HG03196 (cell line): ENCODE data around the gene ELOVL6.
"Not testable (repeated sequence)": the region's sequence is repeated elsewhere in the genome, so short reads cannot be mapped to it uniquely, and the experiment has no call there.

Experiments
- ATAC-seq: cut with Tn5 transposase; IDR thresholded peaks from one replicate; pipeline ENCODE4 v1.9.1; 2021; ENCODE audit not compliant: unreplicated experiment

The ELOVL6 gene

DNA sequence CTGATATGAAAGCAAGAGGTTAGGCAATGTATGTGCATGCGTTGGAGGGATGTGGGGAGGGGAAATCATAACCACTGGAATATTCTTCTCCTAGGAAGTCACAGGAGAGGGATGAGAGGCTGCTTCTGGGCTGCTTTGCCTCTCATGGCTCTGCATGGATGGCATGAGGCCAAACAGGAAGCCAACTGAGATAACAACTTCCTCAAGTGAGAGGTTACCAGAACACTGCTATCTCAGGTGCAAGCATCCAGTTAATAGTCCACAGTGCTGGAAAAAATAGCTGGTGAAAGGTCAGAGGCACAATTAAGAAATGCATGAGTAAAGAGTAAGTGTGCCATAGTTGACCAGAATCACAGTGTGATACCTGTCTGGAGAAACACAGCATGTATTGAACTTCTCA, 113.3 kb downstream of the ELOVL6 start:
- no peak for ATAC-seq

DNA sequence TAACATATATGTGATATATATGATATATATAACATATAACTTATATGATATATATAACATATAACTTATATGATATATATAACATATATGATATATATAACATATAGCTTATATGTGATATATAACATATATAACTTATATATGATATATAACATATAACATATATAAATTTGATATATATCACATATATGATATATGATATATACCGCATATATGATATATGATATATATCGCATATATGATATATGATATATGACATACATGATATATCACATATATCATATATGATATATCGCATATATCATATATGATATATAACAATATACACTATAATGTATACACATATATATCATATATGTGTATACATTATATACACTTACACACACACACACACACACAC, 114.3 kb downstream of the ELOVL6 start:
- no peak for ATAC-seq

DNA sequence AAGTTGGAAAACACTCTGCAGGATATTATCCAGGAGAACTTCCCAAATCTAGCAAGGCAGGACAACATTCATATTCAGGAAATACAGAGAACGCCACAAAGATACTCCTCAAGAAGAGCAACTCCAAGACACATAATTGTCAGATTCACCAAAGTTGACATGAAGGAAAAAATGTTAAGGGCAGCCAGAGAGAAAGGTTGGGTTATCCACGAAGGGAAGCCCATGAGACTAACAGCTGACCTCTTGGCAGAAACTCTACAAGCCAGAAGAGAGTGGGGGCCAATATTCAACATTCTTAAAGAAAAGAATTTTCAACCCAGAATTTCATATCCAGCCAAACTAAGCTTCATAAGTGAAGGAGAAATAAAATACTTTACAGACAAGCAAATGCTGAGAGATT, 120.3 kb downstream of the ELOVL6 start:
- not testable (repeated sequence) for ATAC-seq

DNA sequence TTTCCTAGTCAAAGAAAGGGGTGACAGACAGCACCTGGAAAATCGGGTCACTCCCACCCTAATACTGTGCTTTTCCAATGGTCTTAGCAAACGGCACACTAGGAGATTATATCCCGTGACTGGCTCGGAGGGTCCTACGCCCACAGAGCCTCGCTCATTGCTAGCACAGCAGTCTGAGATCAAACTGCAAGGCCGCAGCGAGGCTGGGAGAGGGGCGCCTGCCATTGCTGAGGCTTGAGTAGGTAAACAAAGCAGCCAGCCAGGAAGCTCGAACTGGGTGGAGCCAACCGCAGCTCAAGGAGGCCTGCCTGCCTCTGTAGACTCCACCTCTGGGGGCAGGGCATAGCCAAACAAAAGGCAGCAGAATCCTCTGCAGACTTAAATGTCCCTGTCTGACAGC, 121.6 kb downstream of the ELOVL6 start:
- not testable (repeated sequence) for ATAC-seq

DNA sequence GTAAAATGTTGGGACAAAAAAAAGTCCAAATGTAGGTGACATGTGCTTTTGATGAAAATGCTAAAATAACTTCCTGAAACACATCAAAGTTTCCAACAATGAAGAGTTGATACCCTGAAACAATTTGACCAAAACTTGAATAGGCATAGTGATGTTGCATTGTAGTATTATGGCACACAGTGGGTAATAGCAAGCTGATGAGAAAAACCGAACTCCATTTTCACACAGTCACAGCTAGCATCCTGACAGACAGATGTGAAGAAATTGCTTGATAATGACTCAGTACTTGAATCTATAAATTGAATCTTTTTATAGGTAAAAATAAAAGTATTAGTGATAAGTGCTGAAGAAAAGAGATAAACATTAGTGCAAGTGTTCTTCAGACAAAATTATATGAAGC, 122.5 kb downstream of the ELOVL6 start:
- no peak for ATAC-seq

DNA sequence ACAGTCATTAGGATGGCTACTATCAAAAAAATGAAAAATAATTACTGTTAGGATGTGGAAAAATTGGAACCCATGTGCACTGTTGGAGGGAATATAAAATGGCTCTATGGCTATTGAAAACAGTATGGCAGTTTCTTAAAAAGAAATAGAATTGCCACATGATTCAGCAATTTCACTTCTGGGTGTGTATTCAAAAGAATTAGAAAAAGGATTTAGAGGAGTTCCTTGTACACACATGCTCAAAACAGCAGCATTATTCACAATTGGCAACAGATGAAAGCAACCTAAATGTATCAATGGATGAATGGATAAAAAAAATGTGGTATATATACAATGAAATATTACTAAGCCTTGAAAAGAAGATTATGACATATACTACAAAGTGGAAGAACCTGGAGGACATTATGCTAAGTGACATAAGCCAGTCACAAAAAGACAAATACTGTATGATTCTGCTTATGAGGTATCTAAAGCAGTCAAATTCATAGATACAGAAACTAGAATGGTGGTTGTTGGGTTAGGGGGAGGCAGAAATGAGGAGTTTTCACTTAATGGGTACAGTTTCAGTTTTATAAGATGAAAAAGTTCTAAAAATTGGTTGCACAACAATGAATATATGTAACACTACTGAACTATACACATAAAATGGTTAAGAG, 123.2 kb downstream of the ELOVL6 start:
- no peak for ATAC-seq

DNA sequence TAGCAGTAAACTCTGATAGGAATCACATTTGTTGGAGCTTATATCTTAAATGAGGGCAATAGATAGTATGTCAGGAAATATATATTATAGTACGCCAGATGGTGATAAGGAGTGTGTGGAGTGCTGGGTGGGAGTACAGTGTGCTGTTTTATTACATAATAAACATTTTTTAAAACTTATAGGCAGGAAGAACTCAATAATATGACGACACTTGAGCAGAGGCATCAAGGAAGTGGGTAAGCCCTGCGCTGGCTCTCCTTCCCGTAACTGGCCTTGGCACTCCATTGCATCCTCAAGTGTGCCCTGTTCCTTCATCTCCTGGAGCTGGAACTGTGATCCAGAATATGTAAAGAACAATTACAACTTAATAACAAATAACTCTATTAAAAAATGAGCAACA, 123.8 kb downstream of the ELOVL6 start:
- ATAC-seq: no peak

DNA sequence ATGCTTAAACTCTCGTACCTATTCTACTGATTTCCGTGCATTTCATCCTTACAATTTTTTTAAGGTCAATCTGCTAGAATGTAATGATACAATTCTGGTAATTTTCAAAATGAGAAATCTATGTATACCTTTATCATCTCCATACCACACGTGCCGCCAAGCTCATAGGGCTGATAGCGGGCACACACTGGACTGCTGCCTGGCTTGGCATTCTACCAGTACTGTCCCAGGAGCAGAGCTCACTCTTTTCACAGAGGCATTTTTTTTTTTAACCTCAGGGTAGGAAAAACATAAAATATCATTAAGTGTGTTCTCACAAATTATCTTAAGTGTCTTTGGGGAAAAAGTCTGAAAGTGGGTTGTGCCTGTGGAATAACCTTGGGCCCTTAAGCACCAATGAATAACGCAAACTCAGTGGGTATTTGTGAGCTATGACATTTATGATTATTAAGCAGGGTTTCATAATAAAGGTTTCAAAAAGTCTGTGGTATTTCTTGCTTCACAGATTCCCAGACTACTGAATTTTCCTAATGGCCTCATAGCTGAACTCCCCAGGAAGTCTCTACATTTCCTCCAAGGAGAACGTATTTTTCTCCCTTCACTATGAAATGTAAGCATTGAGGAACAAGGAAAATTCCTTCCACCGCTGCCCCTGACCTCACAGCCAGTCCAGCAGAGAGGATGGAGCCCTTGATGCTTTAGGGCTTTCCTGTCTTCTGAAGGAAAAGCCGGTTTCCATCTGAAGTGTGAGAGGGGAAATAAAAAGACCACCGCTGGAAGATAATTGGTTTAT, 125.2 kb downstream of the ELOVL6 start:
- ATAC-seq: no peak

DNA sequence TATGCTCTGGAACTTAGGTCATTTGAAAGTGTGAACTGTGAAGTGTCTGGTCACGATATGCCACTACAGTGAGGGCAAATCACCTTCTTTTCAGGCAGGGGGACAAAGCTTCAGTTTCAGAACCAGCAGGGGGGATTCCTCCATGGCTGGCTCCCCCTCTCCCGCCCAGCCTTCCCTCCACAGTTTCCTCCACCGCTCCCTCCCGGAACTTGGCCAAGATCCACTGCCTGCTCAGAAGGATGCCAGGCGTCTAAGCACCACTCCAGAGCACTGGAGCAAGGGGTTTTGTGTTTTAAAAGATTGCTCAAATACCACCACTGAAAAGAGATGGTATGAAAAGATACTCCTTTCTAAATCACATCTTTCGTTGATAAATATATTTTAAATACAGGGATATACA, 126.9 kb downstream of the ELOVL6 start:
- ATAC-seq: no peak

DNA sequence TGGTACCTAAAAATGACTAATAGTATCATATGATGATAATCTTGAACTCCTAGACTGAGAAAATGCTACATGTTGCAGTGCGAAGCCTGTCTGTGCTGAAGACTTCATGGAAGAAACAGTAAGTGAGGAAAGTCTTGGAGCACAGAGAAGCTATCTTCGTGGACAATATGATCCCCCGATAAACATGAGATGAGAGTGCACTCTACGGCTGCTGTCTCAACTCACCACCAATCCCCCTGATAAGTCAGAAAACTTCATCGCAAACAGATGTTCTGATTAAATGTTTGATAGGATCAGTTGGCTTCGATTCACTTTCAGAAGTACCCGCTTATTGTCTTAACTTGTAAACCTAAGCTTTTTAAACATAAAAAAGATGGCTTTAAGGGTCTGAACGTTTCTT, 130.2 kb downstream of the ELOVL6 start:
- ATAC-seq: no peak

DNA sequence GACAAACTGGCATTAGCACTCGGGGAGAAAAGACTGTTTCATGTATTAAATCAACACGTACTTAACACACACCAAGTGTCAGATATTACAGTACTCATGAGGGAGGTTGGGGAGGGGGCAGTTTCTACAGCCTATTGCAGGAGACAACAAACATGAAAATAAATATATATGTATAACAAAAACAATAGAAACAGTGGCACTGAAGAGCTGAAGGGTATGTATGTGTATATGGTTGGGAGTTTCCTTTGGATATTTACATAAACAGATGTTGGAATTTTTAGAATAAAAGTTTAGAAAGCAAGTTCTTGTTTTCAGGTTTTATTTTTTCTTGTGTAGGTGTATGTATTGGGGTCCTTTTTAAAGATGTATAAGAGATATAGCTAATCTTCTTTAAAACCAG, 133.5 kb downstream of the ELOVL6 start:
- ATAC-seq: no peak

DNA sequence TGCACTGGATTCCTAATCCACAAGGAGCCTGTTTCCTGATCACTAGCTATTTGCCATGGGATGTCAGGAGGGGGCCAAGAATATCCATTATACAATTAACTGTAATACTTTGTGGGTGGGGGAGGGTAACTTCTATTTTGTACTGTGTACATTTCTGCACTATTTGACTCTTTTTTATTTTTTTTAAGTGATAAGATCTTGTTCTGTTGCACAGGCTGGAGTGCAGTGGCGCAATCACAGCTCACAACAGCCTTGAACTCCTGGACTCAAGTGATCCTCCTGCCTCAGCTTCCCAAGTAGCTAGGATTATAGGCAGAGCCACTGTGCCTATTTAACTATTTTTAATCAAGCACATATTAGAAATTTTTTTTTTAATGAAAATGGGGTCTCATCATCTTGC, 134.1 kb downstream of the ELOVL6 start:
- no peak for ATAC-seq

DNA sequence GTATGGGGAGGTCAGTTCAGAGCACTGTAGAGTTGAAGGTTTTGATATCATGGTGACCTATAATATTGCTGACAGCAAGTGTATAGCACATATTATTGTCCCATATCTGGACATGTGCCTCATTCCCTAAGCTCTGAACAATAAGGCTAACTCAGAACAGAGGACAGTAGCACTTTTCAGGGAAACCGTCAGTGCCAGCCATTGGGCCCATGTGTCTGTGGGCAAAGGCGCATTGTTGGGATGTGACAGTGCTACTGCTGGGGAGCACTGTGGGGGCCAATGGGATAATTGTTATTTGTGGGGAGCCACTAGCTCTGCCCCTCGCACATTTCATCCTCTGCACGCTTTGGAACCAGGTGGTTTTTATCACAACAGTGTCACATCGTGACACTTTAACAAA, 136.2 kb downstream of the ELOVL6 start:
- ATAC-seq: no peak

DNA sequence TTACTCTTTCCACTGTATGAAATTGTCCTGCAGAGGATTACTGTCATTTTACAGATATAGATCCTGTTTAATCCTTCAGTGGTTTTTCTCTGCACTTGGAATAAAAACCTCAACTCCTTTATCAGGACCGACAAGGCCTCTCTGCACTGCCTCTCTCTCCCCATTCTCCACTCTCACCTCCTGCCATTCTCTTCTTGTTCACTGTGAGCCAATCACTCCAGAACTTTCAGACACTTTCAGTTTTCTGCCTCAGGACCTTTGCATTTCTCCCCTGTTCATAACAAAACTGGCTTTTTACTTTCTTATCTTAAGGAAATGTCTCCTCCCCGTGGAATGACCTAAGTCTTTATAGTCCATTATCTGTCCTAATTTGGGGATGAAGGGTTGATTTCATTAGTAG, 137.3 kb downstream of the ELOVL6 start:
- ATAC-seq: no peak

DNA sequence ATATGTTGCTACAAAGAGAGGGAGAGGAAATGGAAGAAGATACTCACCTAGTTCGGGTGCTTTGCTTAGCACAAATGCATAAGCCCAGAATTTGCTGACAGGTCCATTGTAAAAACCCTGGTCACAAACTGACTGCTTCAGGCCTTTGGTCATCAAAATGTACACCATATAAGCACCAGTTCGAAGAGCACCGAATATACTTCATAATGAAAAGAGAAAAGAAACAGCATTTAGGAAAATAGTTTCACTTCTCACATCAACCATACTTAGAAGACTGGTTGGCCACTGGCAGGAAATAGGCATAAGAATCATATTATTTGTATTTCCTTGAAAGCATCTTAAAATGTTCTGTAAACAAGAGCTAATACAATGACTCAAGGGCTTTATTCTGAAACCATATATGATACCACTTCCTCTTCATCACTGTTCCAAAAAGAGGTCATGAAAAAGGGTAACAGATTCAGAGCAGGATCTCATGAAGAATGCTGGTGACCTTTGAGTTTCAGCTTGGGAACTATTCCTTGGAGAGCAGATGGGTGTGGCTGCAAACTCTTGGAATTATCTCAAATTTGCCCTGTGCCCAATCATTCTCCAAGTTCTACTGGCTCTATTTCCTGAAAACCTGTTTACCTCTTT, 138.7 kb downstream of the ELOVL6 start:
- peak; percentile 77 for ATAC-seq

DNA sequence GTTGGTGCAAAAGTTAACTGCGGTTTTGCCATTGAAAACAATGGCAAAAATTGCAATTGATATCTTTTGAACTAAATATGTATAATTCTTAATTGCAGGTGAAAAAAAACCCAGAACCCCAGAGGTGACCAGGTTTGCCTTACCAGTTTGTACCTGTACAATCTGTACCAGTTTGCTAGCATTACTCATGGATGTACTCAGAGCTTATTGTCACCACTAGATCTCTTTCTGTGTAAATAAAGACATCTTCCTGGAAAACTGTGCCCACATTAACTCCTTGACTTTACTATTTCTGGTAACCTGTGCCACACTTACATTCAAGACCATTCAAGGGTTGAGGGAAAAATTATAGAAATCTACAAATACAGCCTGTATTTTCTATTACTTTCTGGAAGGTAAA, 139.7 kb downstream of the ELOVL6 start:
- no peak for ATAC-seq

DNA sequence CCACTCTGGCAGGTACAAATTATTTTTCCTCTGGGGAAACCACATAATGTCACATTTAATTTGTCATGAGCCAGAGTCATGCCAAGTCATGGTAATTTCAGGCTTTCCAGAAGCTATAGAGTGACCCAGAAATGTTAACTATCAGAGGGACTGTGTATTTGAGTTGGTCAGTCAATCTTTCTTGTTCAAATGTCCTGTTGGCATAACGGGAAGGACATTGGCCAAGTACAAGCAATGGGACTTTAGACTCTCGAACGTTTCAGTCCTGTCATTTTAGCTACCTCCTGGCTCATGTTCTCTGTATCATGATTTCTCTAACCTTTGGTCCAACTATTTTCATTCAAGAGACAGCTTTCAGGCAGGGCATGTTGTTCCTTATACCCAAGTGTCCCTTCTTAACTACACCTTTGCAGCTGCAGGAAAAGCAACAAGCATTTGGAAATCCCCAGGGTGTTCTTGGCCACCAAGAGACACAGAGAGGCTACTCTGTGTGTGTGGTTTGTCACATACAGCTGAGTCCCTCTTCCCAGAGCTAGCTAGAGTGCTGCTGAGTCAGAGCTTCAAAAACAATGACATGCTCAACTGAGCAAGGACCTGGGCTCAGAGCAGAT, 143.2 kb downstream of the ELOVL6 start:
- peak; percentile 80 for ATAC-seq

DNA sequence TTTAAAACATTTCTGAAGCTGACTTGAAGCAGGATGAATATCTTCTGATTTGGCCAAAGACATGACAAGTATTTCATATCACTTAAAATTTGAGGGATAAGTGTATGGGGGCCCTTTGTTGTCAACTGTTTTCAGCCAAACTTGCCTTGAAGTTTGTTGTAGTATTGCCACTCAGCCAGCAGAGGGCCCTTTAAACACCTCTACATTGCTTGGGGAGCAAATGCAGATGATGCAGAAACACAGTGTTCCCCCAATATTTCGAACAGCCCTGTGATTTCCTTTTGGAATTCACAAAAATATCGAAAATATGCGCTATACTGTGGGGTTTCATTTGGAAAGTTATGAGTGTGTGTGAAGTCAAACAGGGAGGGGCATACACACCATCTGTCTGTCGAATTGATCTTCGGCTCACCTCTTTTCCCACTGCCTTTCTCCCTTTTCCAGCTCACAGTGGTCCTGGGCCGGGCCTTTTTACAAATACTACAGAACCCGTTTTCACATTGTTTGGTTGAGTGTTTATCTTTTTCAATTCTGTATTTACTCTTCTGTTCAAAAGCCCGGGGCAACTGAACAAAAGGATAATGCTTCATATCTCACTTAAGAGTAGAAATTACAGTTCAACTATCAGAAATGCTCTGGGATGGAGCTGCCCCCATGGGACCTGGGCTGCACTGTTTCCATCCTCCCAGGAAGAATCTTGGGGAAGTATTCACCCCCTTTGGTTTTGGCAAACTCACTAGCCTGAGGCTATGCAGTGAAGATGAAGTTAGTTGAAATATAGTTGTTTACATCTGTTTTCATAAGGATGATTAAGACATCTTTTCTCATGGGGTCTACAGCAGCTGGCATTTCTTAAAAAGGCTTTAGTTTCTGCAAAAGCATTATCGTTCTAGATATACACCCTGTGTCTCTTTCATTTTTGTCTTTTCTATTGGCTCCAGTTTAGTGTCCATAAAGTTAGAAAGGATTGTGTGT, 148.2 kb downstream of the ELOVL6 start:
- no peak for ATAC-seq

DNA sequence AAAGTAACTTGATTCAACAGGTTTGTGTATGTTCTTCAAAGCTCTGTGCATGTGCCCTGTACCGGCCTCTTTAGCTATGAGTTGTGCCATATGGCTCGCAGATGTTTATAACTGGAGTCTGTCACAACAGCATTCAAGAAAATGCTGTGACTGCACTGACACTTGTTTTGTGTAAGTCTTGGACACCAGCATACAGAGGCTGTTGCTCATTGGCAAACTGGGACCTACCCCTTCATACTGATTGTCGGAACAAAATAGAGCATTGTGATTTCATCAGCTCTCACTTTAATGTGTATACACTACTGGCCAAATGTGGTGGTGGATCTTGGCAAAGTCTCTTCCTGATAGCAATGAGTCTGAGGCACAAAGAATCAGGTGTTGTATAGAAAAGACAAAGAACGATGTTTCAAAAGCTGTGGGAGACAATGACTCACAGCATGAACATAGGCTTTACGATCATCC, 151.8 kb downstream of the ELOVL6 start:
- no peak for ATAC-seq
